GM12873 (cell line): ENCODE data around the gene KHK.
A peak's percentile ranks its signal among the peaks of the same experiment; 100 is the strongest.

Experiments
- CTCF ChIP-seq: IDR thresholded peaks from 2 replicates; pipeline ENCODE4 v1.5.1; 2012; ENCODE audit warnings: low read depth, mild to moderate bottlenecking, moderate library complexity, low read length, control low read depth; ENCODE audit not compliant: insufficient read depth; ENCODE audit errors: missing control alignments

Gene KHK

DNA sequence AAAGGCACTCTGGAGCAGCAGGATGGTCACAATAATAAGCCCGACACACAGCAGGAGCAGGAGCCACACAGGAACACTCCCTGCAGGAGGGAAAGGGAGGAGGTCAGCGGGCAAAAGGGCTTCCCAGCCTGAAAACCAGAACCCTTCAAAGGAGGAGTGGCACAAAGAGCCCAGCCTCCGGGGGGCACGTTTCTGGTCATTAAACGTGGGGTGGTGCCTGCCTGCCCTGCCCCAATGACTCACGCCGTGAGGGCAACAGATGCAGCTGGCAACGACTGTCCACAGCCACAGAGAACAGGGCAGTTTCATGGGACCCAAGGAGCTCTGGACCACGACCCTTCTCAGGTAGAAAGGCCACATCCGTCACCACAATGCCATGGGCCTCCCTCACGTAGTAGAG is 44.9 kb downstream of the KHK start:
- no peak for TF ChIP-seq CTCF

- TF ChIP-seq CTCF = no peak
These were observed 46.8 kb downstream of the KHK start for GRCh38 chr2:27133195-27133875.

GRCh38 chr2:27133905-27134780 is 47.6 kb downstream of the KHK start, which contains the start of gene PREB:
PREB (minus strand) TSS chr2:27134636; CDS start chr2:27134421, 215 bp downstream.
- TF ChIP-seq CTCF = peak; percentile 53

- no peak for TF ChIP-seq CTCF
These were observed 48.4 kb downstream of the KHK start for GRCh38 chr2:27134781-27135477.

DNA sequence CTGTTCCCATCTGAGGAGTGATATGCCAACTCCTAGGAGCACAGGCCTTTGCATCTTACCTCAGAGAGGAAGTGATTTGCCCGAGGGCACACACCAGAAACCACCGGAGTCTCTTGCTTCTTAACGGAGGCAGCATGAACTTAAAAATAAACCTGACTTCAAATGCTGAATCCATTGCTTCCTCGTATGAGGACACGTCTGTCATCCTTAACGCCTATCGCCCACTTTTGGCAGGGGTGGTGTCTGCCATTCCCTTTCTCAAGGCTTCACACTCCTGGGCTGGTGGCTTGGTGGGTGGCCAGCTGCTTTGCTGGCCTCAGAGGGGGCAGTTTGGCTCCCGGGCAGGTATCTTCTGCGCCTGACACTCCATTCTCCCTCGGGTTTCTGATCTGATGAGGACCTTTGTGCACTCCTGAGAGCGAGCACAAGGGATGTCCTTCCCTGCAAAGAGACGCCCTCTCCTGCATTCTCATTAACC is 48.9 kb downstream of the KHK start:
- no peak for TF ChIP-seq CTCF

DNA sequence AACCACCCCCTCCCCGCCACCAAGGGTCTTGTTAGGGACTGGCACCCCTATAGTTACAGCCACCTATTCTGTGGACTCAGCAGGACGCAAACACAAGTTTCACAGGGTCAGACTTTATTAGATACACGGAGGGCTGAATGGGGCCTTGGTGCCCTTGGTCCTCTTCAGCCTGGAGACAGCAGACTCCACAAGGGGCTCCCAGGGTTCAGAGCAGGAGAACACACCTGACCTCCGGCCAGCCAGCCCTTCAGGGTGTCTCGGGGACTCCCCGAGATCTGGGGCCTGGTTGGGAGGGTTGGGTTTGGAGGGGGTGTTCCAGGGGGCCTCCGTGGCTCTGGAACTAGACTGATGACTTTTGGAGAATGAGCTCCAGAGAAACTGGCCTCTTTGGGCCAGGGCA is 50.2 kb downstream of the KHK start:
- no peak for TF ChIP-seq CTCF
